HG03196 (cell line): ENCODE measurements around the gene ALOX12.
"Not testable (repeated sequence)": the region's sequence is repeated elsewhere in the genome, so short reads cannot be mapped to it uniquely, and the experiment has no call there.

Source experiments
- ATAC-seq: cut with Tn5 transposase; IDR thresholded peaks from one replicate; pipeline ENCODE4 v1.9.1; 2021; ENCODE audit not compliant: unreplicated experiment

The ALOX12 gene

GRCh38 chr17:7043497-7044198, 47.8 kb downstream of the ALOX12 start, which contains the start of gene SLC16A11:
SLC16A11 (minus strand) TSS chr17:7044092; CDS start chr17:7043513, 579 bp downstream.
- ATAC-seq = no peak

GRCh38 chr17:7045492-7046126, 49.8 kb downstream of the ALOX12 start:
- no peak for ATAC-seq

GRCh38 chr17:7046127-7046724, 50.4 kb downstream of the ALOX12 start:
- ATAC-seq = no peak

- not testable (repeated sequence) for ATAC-seq
These were observed 51.0 kb downstream of the ALOX12 start for GRCh38 chr17:7046725-7047397.

- ATAC-seq = no peak
These were observed 51.7 kb downstream of the ALOX12 start for GRCh38 chr17:7047566-7047965.

GRCh38 chr17:7048968-7049367, 53.1 kb downstream of the ALOX12 start:
- no peak for ATAC-seq

- not testable (repeated sequence) for ATAC-seq
These were observed 54.7 kb downstream of the ALOX12 start for GRCh38 chr17:7050583-7050982.

- ATAC-seq = no peak
These were observed 60.5 kb downstream of the ALOX12 start for GRCh38 chr17:7056386-7056785.

- no peak for ATAC-seq
These were observed 63.1 kb downstream of the ALOX12 start for GRCh38 chr17:7058831-7059447.
